GM23338 (cell line): ENCODE measurements around the gene NNMT. TPM values are rescaled to one million over a fixed set of nuclear protein-coding genes. Genes with fewer than 3 reads are reported as not detected.

ENCODE experiments used
- ATAC-seq: fragments of 200-7000 bp; cut with Tn5 transposase; 3 replicates; pipeline ENCODE4 v1.9.1; 2020
- DNase-seq: peaks from one replicate; pipeline ENCODE4 v3.0.0-alpha.2; 2015; ENCODE audit warnings: low spot score
- H2AFZ ChIP-seq: fragments of 200-600 bp; sonication (generic); 2 replicates; pipeline ENCODE4 v1.8.0; 2016; ENCODE audit warnings: antibody characterized with exemption, mild to moderate bottlenecking, moderate library complexity
- H3F3A ChIP-seq: fragments of 200-600 bp; sonication (generic); replicated peaks from 2 replicates; pipeline ENCODE4 v1.8.0; 2017; ENCODE audit warnings: antibody characterized with exemption, mixed run types, low read depth
- H3K27ac ChIP-seq: fragments of 200-600 bp; sonication (generic); 2 replicates; pipeline ENCODE4 v1.6.1; 2016; ENCODE audit warnings: low read depth
- H3K27me3 ChIP-seq: fragments of 200-600 bp; sonication (generic); 2 replicates; pipeline ENCODE4 v1.8.0; 2016; ENCODE audit warnings: mild to moderate bottlenecking, mixed run types, moderate library complexity; ENCODE audit not compliant: insufficient read depth
- H3K36me3 ChIP-seq: fragments of 200-600 bp; sonication (generic); 2 replicates; pipeline ENCODE4 v1.8.0; 2016; ENCODE audit warnings: mild to moderate bottlenecking; ENCODE audit not compliant: insufficient read depth
- H3K4me1 ChIP-seq: fragments of 200-600 bp; sonication (generic); 2 replicates; pipeline ENCODE4 v1.8.0; 2016; ENCODE audit warnings: mild to moderate bottlenecking, moderate library complexity; ENCODE audit not compliant: insufficient read depth
- H3K4me2 ChIP-seq: fragments of 200-600 bp; sonication (generic); 2 replicates; pipeline ENCODE4 v1.7.1; 2017; ENCODE audit warnings: mixed run types
- H3K4me3 ChIP-seq: fragments of 200-600 bp; sonication (generic); 2 replicates; pipeline ENCODE4 v1.6.1; 2016; ENCODE audit warnings: mixed run types
- H3K79me2 ChIP-seq: fragments of 200-600 bp; sonication (generic); replicated peaks from 2 replicates; pipeline ENCODE4 v1.8.0; 2017; ENCODE audit warnings: mild to moderate bottlenecking; ENCODE audit not compliant: insufficient read depth
- H3K9me2 ChIP-seq: fragments of 200-600 bp; sonication (generic); 2 replicates; pipeline ENCODE4 v1.8.0; 2017; ENCODE audit not compliant: insufficient read depth
- H4K20me1 ChIP-seq: fragments of 200-600 bp; sonication (generic); replicated peaks from 2 replicates; pipeline ENCODE4 v1.8.0; 2017; ENCODE audit warnings: mild to moderate bottlenecking; ENCODE audit not compliant: insufficient read depth
- H3K27ac Mint-ChIP-seq: 2 replicates; pipeline ENCODE4 v1.8.0; 2020; ENCODE audit warnings: inconsistent platforms, mild to moderate bottlenecking, moderate library complexity, mixed read lengths
- H3K27me3 Mint-ChIP-seq: 3 replicates; pipeline ENCODE4 v1.8.0; 2022; ENCODE audit warnings: low read depth, mild to moderate bottlenecking, moderate library complexity, mixed read lengths, inconsistent platforms; ENCODE audit not compliant: insufficient read depth, poor library complexity
- H3K36me3 Mint-ChIP-seq: 3 replicates; pipeline ENCODE4 v1.8.0; 2021; ENCODE audit warnings: low read depth, mild to moderate bottlenecking, inconsistent platforms, moderate library complexity, mixed read lengths
- H3K4me1 Mint-ChIP-seq: 3 replicates; pipeline ENCODE4 v1.8.0; 2020; ENCODE audit warnings: mild to moderate bottlenecking, inconsistent platforms, mixed read lengths
- H3K4me3 Mint-ChIP-seq: 3 replicates; pipeline ENCODE4 v1.8.0; 2021; ENCODE audit warnings: moderate library complexity, mild to moderate bottlenecking, inconsistent platforms, mixed read lengths
- H3K9me3 Mint-ChIP-seq: 3 replicates; pipeline ENCODE4 v1.8.0; 2020; ENCODE audit warnings: moderate library complexity, mild to moderate bottlenecking, inconsistent platforms, mixed read lengths
- EZH2 ChIP-seq: fragments of 200-600 bp; sonication (generic); IDR thresholded peaks from one replicate; pipeline ENCODE4 v1.8.0; 2017; ENCODE audit warnings: antibody characterized with exemption, mild to moderate bottlenecking, low read depth; ENCODE audit not compliant: unreplicated experiment
- EZH2phosphoT487 ChIP-seq: fragments of 200-600 bp; sonication (generic); IDR thresholded peaks from one replicate; pipeline ENCODE4 v1.8.1; 2018; ENCODE audit warnings: antibody characterized with exemption; ENCODE audit not compliant: unreplicated experiment
- JUNB ChIP-seq: IDR thresholded peaks from one replicate; pipeline ENCODE4 v1.6.1; 2016; ENCODE audit warnings: antibody characterized with exemption; ENCODE audit not compliant: unreplicated experiment
- NANOG ChIP-seq: IDR thresholded peaks from 2 replicates; pipeline ENCODE4 v1.6.1; 2016; ENCODE audit warnings: antibody characterized with exemption, borderline replicate concordance
- POLR2AphosphoS5 ChIP-seq: IDR thresholded peaks from 2 replicates; pipeline ENCODE4 v1.6.1; 2016; ENCODE audit warnings: antibody characterized with exemption, low read depth
- STAT1 ChIP-seq: IDR thresholded peaks from one replicate; pipeline ENCODE4 v1.6.1; 2016; ENCODE audit warnings: antibody characterized with exemption; ENCODE audit not compliant: unreplicated experiment
- ZNF114 ChIP-seq: fragments of 250-450 bp; sonication (Bioruptor Pico); IDR thresholded peaks from 2 replicates; pipeline ENCODE4 v1.5.0; 2020; ENCODE audit warnings: mild to moderate bottlenecking, moderate library complexity
- ZNF331 ChIP-seq: fragments of 250-450 bp; sonication (Bioruptor Pico); IDR thresholded peaks from 2 replicates; pipeline ENCODE4 v1.5.0; 2020; ENCODE audit warnings: low read depth, mild to moderate bottlenecking, moderate library complexity
- polyA plus RNA-seq: library from polyadenylated mRNA; unstranded; fragments of >200 nt; fragmentation: Nextera tagmentation; extraction: Ambion mirVana; gene quantifications from 2 replicates; pipeline ENCODE4 v1.2.1, GENCODE V29; 2016
- total RNA-seq: library from RNA; depleted of rRNA; stranded (reverse); fragments of >200 nt; shearing (Covaris generic); gene quantifications from 2 replicates; pipeline ENCODE4 v1.2.3, GENCODE V29; 2014
- TF ChIP-seq, protein P1 (sequence below), 2 experiments: fragments of 200-600 bp in 1 of 2; sonication (generic) in 1 of 2; conservative IDR thresholded peaks; 2 replicates each; pipeline versions ENCODE4 v1.5.1 to v1.6.1; 2016 to 2017; ENCODE audit warnings: antibody characterized with exemption in 2 of 2, low read depth in 2 of 2, mild to moderate bottlenecking in 2 of 2, moderate library complexity in 1 of 2
- TF ChIP-seq, protein P2 (sequence below): IDR thresholded peaks from 2 replicates; pipeline ENCODE4 v1.6.1; 2016; ENCODE audit warnings: antibody characterized with exemption
- TF ChIP-seq, protein P3 (sequence below): IDR thresholded peaks from one replicate; pipeline ENCODE4 v1.6.1; 2018; ENCODE audit warnings: antibody characterized with exemption; ENCODE audit not compliant: unreplicated experiment

Gene NNMT
- total and polyA plus RNA-seq, 2 experiments from 2014 or later, result 0.40 TPM; not detected in 1

DNA sequence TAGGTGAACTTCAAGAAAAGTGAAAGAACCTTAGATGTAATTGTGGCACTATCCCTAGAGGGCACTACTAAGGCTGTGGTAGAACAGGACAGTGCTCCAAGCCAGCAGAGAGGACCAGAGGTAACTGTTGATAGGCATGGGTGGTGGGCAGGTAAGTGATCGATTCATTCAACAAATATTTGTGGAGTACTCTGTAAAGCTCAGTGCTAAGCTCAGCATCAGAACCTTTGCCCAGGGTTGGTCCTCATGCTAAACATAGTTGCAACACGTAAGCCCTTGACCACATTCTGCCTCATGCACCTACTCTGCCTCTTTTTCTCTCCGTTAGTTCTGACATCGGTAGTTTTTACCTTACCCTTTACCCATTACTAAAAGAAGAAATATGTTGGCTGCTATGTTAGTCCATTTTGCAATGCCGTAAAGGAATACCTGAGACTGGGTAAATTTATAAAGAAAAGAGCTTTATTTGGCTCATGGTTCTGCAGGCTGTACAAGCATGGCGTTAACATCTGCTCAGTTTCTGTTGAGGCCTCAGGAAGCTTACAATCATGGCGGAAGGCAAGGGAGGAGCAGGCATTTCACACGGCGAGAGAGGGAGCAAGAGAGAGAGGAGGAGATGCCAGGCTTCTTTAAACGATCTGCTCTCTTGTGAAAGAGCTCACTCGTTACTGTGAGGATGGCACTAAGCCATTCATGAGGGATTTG, 18.4 kb upstream of the NNMT start:
- Histone ChIP-seq H3F3A (no peaks in the 10 kb centered on the region), H3K4me2 (no peak overlapping the region), H3K4me3 (no peak overlapping the region), H3K9me2 (peaks cover 4% of the 10 kb centered on the region; the same call in 1 of the 2 replicates), H3K79me2 (no peaks in the 10 kb centered on the region), H3K4me1 (no peaks in the 10 kb centered on the region), H2AFZ (no peak overlapping the region), H3K27me3 (no peaks in the 10 kb centered on the region), H3K27ac (no peak overlapping the region), H4K20me1 (no peaks in the 10 kb centered on the region), H3K36me3 (no peaks in the 10 kb centered on the region)
- Mint-ChIP-seq H3K9me3 (no peaks in the 10 kb centered on the region), H3K27ac (no peak overlapping the region), H3K4me1 (no peaks in the 10 kb centered on the region; the same call in 2 of the 3 replicates), H3K4me3 (no peak overlapping the region), H3K36me3 (no peaks in the 10 kb centered on the region; the same call in 2 of the 3 replicates), H3K27me3 (peaks cover 6% of the 10 kb centered on the region)
- ATAC-seq, result no peak
- DNase-seq, result no peak
- TF ChIP-seq, protein P1, sequence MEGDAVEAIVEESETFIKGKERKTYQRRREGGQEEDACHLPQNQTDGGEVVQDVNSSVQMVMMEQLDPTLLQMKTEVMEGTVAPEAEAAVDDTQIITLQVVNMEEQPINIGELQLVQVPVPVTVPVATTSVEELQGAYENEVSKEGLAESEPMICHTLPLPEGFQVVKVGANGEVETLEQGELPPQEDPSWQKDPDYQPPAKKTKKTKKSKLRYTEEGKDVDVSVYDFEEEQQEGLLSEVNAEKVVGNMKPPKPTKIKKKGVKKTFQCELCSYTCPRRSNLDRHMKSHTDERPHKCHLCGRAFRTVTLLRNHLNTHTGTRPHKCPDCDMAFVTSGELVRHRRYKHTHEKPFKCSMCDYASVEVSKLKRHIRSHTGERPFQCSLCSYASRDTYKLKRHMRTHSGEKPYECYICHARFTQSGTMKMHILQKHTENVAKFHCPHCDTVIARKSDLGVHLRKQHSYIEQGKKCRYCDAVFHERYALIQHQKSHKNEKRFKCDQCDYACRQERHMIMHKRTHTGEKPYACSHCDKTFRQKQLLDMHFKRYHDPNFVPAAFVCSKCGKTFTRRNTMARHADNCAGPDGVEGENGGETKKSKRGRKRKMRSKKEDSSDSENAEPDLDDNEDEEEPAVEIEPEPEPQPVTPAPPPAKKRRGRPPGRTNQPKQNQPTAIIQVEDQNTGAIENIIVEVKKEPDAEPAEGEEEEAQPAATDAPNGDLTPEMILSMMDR (conservative IDR thresholded peaks at IDR 0.05; ENCODE audit: low read depth in 2 of 2), result 0 out of 4 replicates have a peak, but pooled peaks of 1 of the 2 experiments have one; percentile 8
- TF ChIP-seq EZH2phosphoT487, result no peak

DNA sequence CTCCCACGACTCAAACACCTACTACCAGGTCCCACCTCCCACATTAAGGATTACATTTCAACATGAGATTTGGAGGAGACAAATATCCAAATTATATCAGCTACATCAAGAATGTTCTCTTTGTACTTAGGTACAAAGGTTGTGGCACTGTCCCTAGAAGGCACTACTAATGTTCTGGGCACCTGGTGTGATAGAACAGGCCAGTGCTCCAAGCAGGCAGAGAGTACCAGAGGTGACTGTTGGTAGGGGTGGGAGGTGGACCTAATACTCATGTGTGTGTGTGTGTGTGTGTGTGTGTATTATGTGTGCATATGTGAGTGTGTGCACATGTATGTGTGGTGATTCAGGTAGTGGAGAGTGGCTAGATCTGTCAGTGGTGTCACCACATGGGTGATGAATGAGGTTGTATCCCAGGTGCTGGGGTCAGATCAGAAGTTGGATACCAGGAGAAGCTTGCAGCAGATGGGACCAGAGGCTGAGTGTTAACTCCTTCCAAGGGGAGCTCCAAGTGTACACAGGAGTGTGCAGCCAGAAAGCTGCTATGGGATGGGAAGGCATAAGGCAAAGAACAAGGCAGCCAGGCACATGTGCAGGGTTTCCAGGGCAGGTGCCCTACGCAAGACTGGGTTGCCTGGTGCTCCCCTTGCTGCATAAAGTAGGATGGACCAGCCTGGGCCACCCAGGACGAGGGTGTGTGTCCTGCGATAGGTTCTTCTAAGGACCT, 17.7 kb upstream of the NNMT start:
- Histone ChIP-seq H3K4me3 (no peak overlapping the region), H3K27me3 (no peaks in the 10 kb centered on the region), H3K36me3 (no peaks in the 10 kb centered on the region), H2AFZ (no peak overlapping the region), H3K4me1 (no peaks in the 10 kb centered on the region), H3K27ac (no peak overlapping the region), H4K20me1 (no peaks in the 10 kb centered on the region), H3K9me2 (peaks cover 4% of the 10 kb centered on the region; the same call in 1 of the 2 replicates), H3K4me2 (no peak overlapping the region), H3F3A (no peaks in the 10 kb centered on the region), H3K79me2 (no peaks in the 10 kb centered on the region)
- Mint-ChIP-seq H3K4me1 (no peaks in the 10 kb centered on the region; the same call in 2 of the 3 replicates), H3K9me3 (no peaks in the 10 kb centered on the region), H3K27me3 (peaks cover 6% of the 10 kb centered on the region), H3K36me3 (no peaks in the 10 kb centered on the region; the same call in 2 of the 3 replicates), H3K4me3 (no peak overlapping the region), H3K27ac (no peak overlapping the region)
- TF ChIP-seq STAT1 (no peak), ZNF331 (CRISPR knock-in tag) (no peak), JUNB (no peak), ZNF114 (CRISPR knock-in tag) (no peak), EZH2 (no peak), POLR2AphosphoS5 (no peak), NANOG (no peak)
- TF ChIP-seq, protein P2, sequence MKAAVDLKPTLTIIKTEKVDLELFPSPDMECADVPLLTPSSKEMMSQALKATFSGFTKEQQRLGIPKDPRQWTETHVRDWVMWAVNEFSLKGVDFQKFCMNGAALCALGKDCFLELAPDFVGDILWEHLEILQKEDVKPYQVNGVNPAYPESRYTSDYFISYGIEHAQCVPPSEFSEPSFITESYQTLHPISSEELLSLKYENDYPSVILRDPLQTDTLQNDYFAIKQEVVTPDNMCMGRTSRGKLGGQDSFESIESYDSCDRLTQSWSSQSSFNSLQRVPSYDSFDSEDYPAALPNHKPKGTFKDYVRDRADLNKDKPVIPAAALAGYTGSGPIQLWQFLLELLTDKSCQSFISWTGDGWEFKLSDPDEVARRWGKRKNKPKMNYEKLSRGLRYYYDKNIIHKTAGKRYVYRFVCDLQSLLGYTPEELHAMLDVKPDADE, result no peak
- TF ChIP-seq, protein P3, sequence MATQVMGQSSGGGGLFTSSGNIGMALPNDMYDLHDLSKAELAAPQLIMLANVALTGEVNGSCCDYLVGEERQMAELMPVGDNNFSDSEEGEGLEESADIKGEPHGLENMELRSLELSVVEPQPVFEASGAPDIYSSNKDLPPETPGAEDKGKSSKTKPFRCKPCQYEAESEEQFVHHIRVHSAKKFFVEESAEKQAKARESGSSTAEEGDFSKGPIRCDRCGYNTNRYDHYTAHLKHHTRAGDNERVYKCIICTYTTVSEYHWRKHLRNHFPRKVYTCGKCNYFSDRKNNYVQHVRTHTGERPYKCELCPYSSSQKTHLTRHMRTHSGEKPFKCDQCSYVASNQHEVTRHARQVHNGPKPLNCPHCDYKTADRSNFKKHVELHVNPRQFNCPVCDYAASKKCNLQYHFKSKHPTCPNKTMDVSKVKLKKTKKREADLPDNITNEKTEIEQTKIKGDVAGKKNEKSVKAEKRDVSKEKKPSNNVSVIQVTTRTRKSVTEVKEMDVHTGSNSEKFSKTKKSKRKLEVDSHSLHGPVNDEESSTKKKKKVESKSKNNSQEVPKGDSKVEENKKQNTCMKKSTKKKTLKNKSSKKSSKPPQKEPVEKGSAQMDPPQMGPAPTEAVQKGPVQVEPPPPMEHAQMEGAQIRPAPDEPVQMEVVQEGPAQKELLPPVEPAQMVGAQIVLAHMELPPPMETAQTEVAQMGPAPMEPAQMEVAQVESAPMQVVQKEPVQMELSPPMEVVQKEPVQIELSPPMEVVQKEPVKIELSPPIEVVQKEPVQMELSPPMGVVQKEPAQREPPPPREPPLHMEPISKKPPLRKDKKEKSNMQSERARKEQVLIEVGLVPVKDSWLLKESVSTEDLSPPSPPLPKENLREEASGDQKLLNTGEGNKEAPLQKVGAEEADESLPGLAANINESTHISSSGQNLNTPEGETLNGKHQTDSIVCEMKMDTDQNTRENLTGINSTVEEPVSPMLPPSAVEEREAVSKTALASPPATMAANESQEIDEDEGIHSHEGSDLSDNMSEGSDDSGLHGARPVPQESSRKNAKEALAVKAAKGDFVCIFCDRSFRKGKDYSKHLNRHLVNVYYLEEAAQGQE, result no peak
- no peak for ATAC-seq
- DNase-seq, result no peak
